Brain microvascular endothelial cell (primary cell): Measurements from ENCODE around the gene ACER3.

Experiments
- DNase-seq: peaks from one replicate; pipeline ENCODE4 v3.0.0-alpha.2; 2020
- H3K27ac ChIP-seq: fragments of 250-450 bp; sonication (Bioruptor Pico); 2 replicates; pipeline ENCODE4 v1.5.1; 2020; ENCODE audit warnings: mild to moderate bottlenecking, moderate library complexity
- H3K27me3 ChIP-seq: fragments of 250-450 bp; sonication (Bioruptor Pico); replicated peaks from 2 replicates; pipeline ENCODE4 v1.5.1; 2020; ENCODE audit warnings: mild to moderate bottlenecking
- H3K36me3 ChIP-seq: fragments of 250-450 bp; sonication (Bioruptor Pico); replicated peaks from 2 replicates; pipeline ENCODE4 v1.5.1; 2020; ENCODE audit warnings: mild to moderate bottlenecking
- H3K4me3 ChIP-seq: 2 replicates; pipeline ENCODE4 v1.5.1; 2011; ENCODE audit warnings: low read depth, mild to moderate bottlenecking, control low read depth, low read length, moderate library complexity
- CTCF ChIP-seq: IDR thresholded peaks from 2 replicates; pipeline ENCODE4 v1.5.1; 2011; ENCODE audit warnings: low read depth, mild to moderate bottlenecking, moderate library complexity, low read length, control low read depth, inconsistent platforms; ENCODE audit errors: missing control alignments
- in situ Hi-C: cut with HindIII; loops from 2 replicates; pipeline ENCODE4 v1.10.0; 2017; ENCODE audit warnings: low sequenced_read_pairs, low pct_ligation_motif_present

ACER3 gene

GRCh38 chr11:77020734-77021133 lies 160.0 kb downstream of the ACER3 start:
- H3K4me3 ChIP-seq, result no peak overlapping the region
- in situ Hi-C loops, result no loop called here
- H3K36me3 ChIP-seq, result no peaks in the 10 kb centered on the region
- no peak for DNase-seq
- TF ChIP-seq CTCF, result no peak
- peak overlapping the region; percentile 16 for H3K27ac ChIP-seq
- H3K27me3 ChIP-seq, result no peaks in the 10 kb centered on the region

GRCh38 chr11:77024745-77025144 lies 164.0 kb downstream of the ACER3 start:
- no peaks in the 10 kb centered on the region for H3K36me3 ChIP-seq
- no peaks in the 10 kb centered on the region for H3K27me3 ChIP-seq
- no peak overlapping the region for H3K4me3 ChIP-seq
- no peak overlapping the region for H3K27ac ChIP-seq
- DNase-seq, result no peak
- TF ChIP-seq CTCF, result no peak
- in situ Hi-C loops, result no loop called here

GRCh38 chr11:77026221-77026620 lies 165.5 kb downstream of the ACER3 start:
- in situ Hi-C loops, result no loop called here
- H3K36me3 ChIP-seq, result no peaks in the 10 kb centered on the region
- DNase-seq, result no peak
- no peak for TF ChIP-seq CTCF
- H3K27me3 ChIP-seq, result no peaks in the 10 kb centered on the region
- H3K27ac ChIP-seq, result no peak overlapping the region
- H3K4me3 ChIP-seq, result no peak overlapping the region

- no peak overlapping the region for H3K27ac ChIP-seq
- DNase-seq, result no peak
- no peaks in the 10 kb centered on the region for H3K36me3 ChIP-seq
- in situ Hi-C loops, result no loop called here
- H3K27me3 ChIP-seq, result no peaks in the 10 kb centered on the region
- TF ChIP-seq CTCF, result no peak
- no peak overlapping the region for H3K4me3 ChIP-seq
These were observed 166.0 kb downstream of the ACER3 start for GRCh38 chr11:77026743-77027142.

- no peak for TF ChIP-seq CTCF
- Histone ChIP-seq H3K27ac (no peak overlapping the region), H3K4me3 (no peak overlapping the region), H3K27me3 (no peaks in the 10 kb centered on the region), H3K36me3 (no peaks in the 10 kb centered on the region)
- in situ Hi-C loops, result no loop called here
- no peak for DNase-seq
These were observed 166.6 kb downstream of the ACER3 start for GRCh38 chr11:77027275-77027674.

- no peak for TF ChIP-seq CTCF
- Histone ChIP-seq H3K36me3 (no peaks in the 10 kb centered on the region), H3K27me3 (no peaks in the 10 kb centered on the region), H3K4me3 (no peak overlapping the region), H3K27ac (no peak overlapping the region)
- no peak for DNase-seq
- in situ Hi-C loops, result no loop called here
These were observed 169.1 kb downstream of the ACER3 start for GRCh38 chr11:77029829-77030228.
